H1 (cell line): ENCODE data around the gene SNX24. TPM values are rescaled to one million over a fixed set of nuclear protein-coding genes. Genes with fewer than 3 reads are reported as not detected.

Source experiments
- HDAC6 ChIP-seq: IDR thresholded peaks from one replicate; pipeline ENCODE4 v1.7.1; 2012; ENCODE audit warnings: low read depth, mild to moderate bottlenecking, inconsistent platforms, low read length, moderate library complexity
- polyA plus RNA-seq, 7 experiments: library from polyadenylated mRNA; depleted of rRNA in 3 of 7; stranded (reverse) in 5 of 7; unstranded in 2 of 7; fragments of >200 nt in 5 of 7; fragments of 200-250 nt in 2 of 7; gene quantifications; 1 replicate in 5 of 7; 2 replicates in 1 of 7; 4 replicates in 1 of 7; pipeline versions ENCODE4 v1.2.1 to v1.2.3, GENCODE V29; 2011 to 2013; ENCODE audit warnings: missing spikeins in 2 of 7, mixed read lengths in 2 of 7
- total RNA-seq: library from RNA; stranded (reverse); fragmentation: NEBNext Ultra II Directional; extraction: Animal tissue kit (Norgen Biotek cat#: 25700); gene quantifications from 2 replicates; pipeline ENCODE4 v1.2.1, GENCODE V29; 2021

The SNX24 gene
- total and polyA plus RNA-seq, 2 of the 8 experiments (the other 6 are each of a cell fraction or from before 2014, with no cell fraction given): 7.3 to 14.3 TPM

DNA sequence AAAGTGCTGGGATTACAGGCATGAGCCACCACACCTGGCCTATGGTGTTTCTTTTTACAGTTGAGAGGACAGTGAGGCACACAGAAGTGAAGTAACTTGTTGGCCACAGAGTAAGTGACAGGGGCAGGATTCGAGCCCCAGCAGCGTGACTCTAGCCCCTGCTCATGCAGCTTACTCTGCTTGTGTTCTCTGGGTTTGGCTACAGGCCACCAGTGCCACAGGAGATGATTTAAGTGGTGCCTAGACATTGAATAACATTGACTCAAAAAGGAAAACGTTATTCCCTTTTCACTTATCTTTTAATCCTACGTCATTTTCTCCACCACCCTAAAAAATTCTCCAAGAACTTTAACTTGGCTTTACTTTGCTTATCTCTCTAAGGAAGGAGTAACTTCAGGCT is 61.4 kb downstream of the SNX24 start (continued):
- TF ChIP-seq HDAC6: no peak
